SK-N-SH treated with all-trans-retinoic acid at 6 μM for 48 hours (cell line): ENCODE data around the gene DNAJC30.

ENCODE experiments used
- GLIS3 ChIP-seq: fragments of 250-450 bp; sonication (Bioruptor Pico); IDR thresholded peaks from 2 replicates; pipeline ENCODE4 v1.5.0; 2020; ENCODE audit warnings: mild to moderate bottlenecking, moderate library complexity
- TCF4 ChIP-seq: fragments of 250-450 bp; sonication (Bioruptor Pico); IDR thresholded peaks from 2 replicates; pipeline ENCODE4 v1.8.0; 2021; ENCODE audit warnings: mild to moderate bottlenecking, moderate library complexity, borderline replicate concordance

- no peak for TF ChIP-seq TCF4 (CRISPR knock-in tag)
- TF ChIP-seq GLIS3 (CRISPR knock-in tag) = no peak
Measured at GRCh38 chr7:73717991-73718405, 34.7 kb upstream of the DNAJC30 start.
